GM21576 (cell line): ENCODE results near the gene CEACAM6.
"Not testable (repeated sequence)": the region's sequence is repeated elsewhere in the genome, so short reads cannot be mapped to it uniquely, and the experiment has no call there.

Experiments
- ATAC-seq: cut with Tn5 transposase; IDR thresholded peaks from one replicate; pipeline ENCODE4 v1.9.1; 2021; ENCODE audit warnings: mild to moderate bottlenecking, moderate library complexity; ENCODE audit not compliant: unreplicated experiment

The CEACAM6 gene

GRCh38 chr19:41746593-41747227 is 8.6 kb upstream of the CEACAM6 start:
- ATAC-seq = no peak

- ATAC-seq = no peak
These were observed 7.3 kb upstream of the CEACAM6 start for GRCh38 chr19:41748012-41748411.

GRCh38 chr19:41750248-41751134 is 4.8 kb upstream of the CEACAM6 start:
- ATAC-seq = not testable (repeated sequence)

DNA sequence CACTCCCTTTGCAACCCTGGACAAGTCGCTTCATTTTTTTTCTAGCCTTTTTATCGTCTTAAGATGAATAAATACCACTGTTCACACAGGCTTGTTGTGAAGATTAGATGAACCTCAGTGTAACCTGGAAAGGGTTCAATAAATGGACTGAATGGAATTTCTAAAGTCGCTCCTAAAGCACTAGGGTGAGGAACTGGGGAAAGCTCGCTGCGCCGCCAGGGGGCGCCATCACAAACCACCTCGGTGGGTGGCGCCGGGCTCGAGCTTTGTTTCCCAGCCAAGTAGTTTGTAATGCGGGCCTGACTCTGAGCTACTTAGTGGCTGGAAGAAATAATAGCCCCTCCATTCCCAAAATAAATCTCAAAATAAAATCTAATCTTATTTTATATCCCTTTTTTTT is 2.2 kb upstream of the CEACAM6 start:
- ATAC-seq = no peak

DNA sequence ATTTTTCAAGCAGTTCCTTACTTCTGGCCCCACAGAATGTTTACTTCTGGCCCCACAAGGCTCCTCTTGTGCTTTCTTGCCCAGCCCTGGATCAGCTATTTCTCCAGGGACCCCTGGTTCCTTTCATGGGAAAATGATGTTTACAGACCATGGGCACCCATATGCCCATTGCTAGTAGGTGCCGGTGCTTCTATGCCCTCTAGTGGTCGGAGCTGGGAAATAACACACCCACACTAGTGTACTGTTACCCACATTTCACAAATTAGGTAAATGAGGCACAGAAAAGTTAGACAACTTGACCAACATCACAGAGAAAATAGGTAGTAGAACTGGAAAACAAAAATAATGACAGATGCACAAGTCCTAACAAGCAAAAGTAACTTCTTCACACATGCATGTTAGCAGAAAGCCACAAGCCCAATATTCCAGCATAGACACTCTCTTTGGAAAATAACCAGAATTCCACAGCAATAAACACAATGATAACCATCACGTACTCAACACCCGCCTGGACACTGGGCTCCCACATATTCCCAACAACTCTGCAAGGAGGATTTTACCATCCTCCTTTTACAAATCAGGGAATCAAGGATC is 1.3 kb upstream of the CEACAM6 start:
- ATAC-seq = no peak

DNA sequence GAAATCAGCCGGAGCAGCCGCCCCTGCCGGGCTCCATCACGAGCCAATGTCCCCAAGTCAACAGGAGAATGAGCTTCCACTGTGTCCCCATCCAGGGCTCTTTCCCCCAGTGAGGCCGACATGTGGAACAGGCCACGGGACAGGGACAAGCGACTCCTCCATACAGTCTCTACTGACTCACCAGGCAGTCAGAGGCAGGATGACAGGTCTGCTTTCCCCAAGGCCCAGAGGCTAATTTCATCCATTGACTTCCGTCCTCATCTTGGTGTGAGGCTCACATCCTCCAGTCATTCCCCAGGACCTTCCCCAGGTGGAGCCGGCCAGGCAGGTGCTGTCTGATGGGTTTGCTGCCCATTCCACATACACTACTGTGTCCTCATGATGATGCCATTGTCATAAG is 3.5 kb downstream of the CEACAM6 start:
- no peak for ATAC-seq

- no peak for ATAC-seq
These were observed 11.8 kb downstream of the CEACAM6 start for GRCh38 chr19:41767115-41767514.

GRCh38 chr19:41768105-41768504 is 12.8 kb downstream of the CEACAM6 start:
- ATAC-seq = not testable (repeated sequence)

DNA sequence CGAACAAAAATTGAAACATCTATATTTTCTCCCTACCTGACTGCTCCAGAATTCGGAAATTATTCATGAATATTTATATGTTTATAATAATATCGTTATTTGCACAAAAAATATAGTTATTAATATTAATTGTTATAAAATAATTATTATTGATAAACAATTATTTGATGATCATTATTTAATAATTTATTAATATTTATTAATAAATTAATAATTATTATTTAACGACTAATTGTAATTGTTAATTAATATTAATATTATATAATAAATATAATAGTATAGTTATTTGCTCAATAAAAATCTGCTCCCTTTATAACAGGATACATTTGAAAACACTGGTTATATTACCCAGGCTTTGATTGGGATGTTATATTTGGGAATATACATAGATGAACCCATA is 14.3 kb downstream of the CEACAM6 start:
- ATAC-seq = no peak

DNA sequence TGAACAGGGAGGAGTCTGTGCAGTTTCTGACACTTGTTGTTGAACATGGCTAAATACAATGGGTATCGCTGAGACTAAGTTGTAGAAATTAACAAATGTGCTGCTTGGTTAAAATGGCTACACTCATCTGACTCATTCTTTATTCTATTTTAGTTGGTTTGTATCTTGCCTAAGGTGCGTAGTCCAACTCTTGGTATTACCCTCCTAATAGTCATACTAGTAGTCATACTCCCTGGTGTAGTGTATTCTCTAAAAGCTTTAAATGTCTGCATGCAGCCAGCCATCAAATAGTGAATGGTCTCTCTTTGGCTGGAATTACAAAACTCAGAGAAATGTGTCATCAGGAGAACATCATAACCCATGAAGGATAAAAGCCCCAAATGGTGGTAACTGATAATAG is 16.1 kb downstream of the CEACAM6 start:
- ATAC-seq = no peak

DNA sequence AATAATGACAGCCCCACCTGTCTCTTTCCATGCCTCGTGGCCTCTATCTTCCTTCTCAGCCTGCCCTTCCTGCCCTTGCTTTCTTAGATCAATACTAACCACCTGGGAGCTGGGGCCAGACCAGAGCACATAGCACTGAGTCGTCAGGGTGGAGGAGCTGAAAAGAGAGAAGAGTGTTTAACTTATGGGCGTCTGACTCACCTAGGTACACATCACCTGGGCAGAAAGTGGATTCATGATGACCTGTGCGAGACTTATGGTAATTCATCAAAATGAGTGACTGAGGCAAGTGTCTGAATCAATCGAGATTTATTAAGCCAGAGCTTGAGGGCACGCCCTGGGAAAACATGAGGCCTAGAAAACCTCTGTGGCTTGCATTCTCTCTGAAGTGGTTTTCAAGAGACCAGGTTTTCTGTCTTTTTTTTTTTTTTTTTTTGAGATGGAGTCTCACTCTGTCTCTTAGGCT is 19.2 kb downstream of the CEACAM6 start:
- ATAC-seq = no peak

- ATAC-seq = no peak
These were observed 21.4 kb downstream of the CEACAM6 start for GRCh38 chr19:41776700-41777099.

GRCh38 chr19:41783612-41784011 is 28.3 kb downstream of the CEACAM6 start:
- ATAC-seq = no peak

DNA sequence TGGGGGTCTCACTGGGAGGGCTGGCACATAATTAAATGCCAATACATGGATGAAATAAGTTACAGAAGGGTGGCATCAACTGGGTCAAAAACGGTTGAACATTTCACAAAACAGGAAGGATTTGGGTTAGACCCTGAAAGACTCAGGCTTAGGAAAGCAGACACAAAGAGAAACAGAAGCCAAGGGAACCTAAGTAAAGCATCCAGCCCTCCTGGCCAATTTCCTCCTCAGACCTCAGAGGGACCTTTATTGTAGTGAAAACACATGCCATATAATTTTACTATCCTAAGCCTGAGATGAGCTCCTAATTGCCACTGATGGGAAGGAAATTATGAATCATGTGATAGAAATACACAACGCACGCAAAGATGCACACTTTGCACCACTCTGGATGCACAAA is 29.0 kb downstream of the CEACAM6 start:
- no peak for ATAC-seq

DNA sequence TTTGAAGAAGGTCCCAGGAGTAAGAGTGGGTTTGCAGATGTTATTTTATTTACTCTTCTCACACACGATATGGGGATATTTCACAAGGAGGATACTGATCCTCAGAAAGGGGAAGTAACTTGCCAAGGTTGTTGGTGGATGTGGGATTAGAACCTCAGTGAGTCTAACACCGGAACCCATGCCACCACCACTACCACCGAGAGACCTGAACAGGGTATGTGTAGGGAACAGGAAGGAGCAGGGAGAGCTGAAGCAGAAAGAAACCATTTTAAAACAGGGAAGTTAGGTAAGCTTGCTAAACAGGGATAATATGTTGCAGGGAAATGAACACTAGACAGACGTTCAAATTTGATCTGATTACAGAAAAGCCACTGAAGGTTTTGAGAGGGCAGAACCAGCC is 29.4 kb downstream of the CEACAM6 start:
- no peak for ATAC-seq

GRCh38 chr19:41785653-41786052 is 30.3 kb downstream of the CEACAM6 start:
- ATAC-seq = no peak

- ATAC-seq = no peak
These were observed 31.7 kb downstream of the CEACAM6 start for GRCh38 chr19:41787055-41787454.

DNA sequence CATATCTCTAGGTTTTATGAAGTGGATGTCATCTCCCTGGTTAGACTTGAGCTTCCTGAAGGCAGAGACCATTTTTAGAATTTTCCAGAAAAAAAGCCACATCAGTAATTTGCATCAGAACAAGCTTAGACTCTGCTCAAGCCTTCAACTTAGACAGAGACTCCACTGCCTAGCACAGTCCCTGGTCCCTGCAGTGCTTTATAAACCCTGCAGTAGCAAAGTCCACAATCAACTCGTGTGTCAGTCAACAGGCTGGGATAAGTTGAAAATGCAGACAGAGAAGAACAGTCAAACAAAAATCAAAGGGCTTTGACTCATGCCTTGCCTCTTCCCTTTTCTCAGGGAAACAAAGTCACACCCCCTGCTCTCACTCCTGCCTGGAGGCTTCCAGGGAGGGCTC is 33.2 kb downstream of the CEACAM6 start:
- ATAC-seq = not testable (repeated sequence)

DNA sequence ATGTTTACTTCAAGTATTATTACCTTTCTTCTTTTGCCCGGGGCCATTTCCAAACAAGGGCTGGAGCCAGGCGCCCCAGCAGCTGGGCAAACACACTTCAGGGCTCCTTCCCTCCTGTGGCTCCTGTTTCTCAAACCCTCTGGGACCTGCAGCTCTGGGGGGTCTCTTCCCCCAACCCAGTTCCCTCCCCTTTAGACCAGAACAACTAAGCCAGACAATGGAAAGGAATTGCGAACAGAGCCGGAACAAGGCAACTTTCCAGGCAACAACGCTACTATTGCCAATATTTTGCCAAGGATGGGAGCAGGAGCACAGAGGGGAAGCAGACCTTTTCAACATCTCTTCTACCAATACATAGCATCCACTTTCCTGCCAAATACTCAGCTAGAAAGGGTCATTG is 33.7 kb downstream of the CEACAM6 start:
- ATAC-seq = not testable (repeated sequence)

DNA sequence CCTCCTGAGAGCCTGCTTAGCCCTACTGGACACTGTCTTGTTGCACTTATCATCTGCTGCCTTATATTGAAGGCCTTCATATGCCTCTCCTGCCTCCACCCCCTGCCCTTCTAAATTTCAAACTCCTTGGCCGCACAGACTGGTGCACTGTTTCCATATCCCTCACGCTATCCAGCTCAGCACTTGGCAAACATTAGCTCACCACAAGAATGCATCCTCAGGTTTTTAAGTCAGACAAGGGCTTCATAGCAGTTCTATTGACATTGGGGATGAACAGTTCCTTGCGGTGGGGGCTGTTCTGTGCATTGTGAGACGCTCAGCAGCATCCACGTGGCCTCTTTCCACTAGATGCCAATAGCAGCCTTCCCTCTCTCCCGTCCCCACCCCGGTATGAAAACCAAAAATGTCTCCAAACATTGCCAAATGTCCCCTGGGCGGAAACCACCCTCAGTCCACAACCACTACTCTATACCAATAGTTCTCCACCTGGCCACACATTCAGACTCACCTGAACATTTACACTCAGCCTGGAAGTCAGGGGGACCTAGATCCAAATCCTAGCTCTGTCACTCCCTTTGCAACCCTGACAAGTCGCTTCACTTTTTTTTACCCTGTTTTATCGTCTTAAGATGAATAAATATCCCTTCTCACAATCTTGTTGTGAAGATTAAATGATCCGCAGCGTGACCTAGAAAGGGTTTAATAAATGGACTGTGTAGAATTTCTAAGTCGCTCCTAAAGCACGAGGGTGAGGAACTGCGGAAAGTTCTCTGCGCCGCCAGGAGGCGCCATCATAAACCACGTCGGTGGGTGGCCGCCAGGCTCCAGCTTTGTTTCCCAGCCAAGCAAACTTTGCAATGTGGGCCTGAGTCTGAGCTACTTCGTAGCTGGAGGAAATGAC is 37.4 kb downstream of the CEACAM6 start:
- no peak for ATAC-seq

GRCh38 chr19:41793414-41793727 is 38.0 kb downstream of the CEACAM6 start:
- no peak for ATAC-seq
